Prostate gland (tissue), 2 donors: ENCODE data around the gene LAMB1. TPM values are rescaled to one million over a fixed set of nuclear protein-coding genes. Genes with fewer than 3 reads are reported as not detected.
A peak's percentile ranks its signal among the peaks of the same experiment; 100 is the strongest.

Experiments
- DNase-seq: peaks from one replicate; pipeline ENCODE4 v3.0.0-alpha.2; 2019; ENCODE audit warnings: low spot score
- H3K27ac ChIP-seq, 2 donors: fragments of 200-600 bp; sonication (generic); 2 replicates each; pipeline ENCODE4 v1.5.1; 2017 to 2019
- H3K27me3 ChIP-seq: fragments of 200-600 bp; sonication (generic); replicated peaks from 2 replicates; pipeline ENCODE4 v1.5.1; 2019; ENCODE audit not compliant: insufficient read depth
- H3K36me3 ChIP-seq, 2 donors: fragments of 200-600 bp; sonication (generic); 1 replicate in 1 of 2; 2 replicates in 1 of 2; pipeline versions ENCODE4 v1.5.1 to v1.8.1; 2017 to 2019
- H3K4me1 ChIP-seq: fragments of 200-600 bp; sonication (generic); replicated peaks from 2 replicates; pipeline ENCODE4 v1.5.1; 2019
- H3K4me3 ChIP-seq, 2 donors: fragments of 200-600 bp; sonication (generic); 2 replicates each; pipeline ENCODE4 v1.5.1; 2017 to 2019
- H3K9me3 ChIP-seq: fragments of 200-600 bp; sonication (generic); 2 replicates; pipeline ENCODE4 v1.5.1; 2017
- CTCF ChIP-seq, 4 experiments: fragments of 200-600 bp in 2 of 4; fragments of 450-650 bp in 2 of 4; sonication (generic) in 2 of 4; IDR thresholded peaks; 1 replicate in 3 of 4; 2 replicates in 1 of 4; pipeline ENCODE4 v1.5.1; 2016 to 2019; ENCODE audit warnings: antibody characterized with exemption in 4 of 4, mild to moderate bottlenecking in 2 of 4, moderate library complexity in 2 of 4
- POLR2A ChIP-seq: fragments of 450-650 bp; IDR thresholded peaks from one replicate; pipeline ENCODE4 v1.6.1; 2016; ENCODE audit warnings: antibody characterized with exemption, mild to moderate bottlenecking
- POLR2AphosphoS5 ChIP-seq: sonication (generic); formaldehyde crosslinking; IDR thresholded peaks from one replicate; pipeline ENCODE4 v1.6.1; 2017; ENCODE audit warnings: antibody characterized with exemption
- WGBS: methylation state at CpG from one replicate; pipeline ENCODE4 v1.1.5; 2018; 5-methylcytosine and 5-hydroxymethylcytosine counted together
- intact Hi-C: fragments of 100-400 bp; cut with DNase I; formaldehyde crosslinking; loops from one replicate; pipeline ENCODE4 v1.14.2; 2022
- total RNA-seq, 2 donors: library from RNA; depleted of rRNA; stranded (reverse); fragments of >200 nt; gene quantifications; one replicate each; pipeline ENCODE4 v1.1.0, GENCODE V29; 2016

LAMB1 gene
- total RNA-seq, 2 donors from 2014 or later: 15.5 to 64.1 TPM

GRCh38 chr7:107972941-107973376, 30.0 kb downstream of the LAMB1 start:
- no peaks in the 10 kb centered on the region for H3K36me3 ChIP-seq
- DNase-seq: peak; percentile 59
- H3K27me3 ChIP-seq: no peaks in the 10 kb centered on the region
- TF ChIP-seq POLR2A: no peak
- no peak for TF ChIP-seq CTCF (IDR thresholded peaks at IDR 0.05)
- peak; percentile 88 for TF ChIP-seq POLR2AphosphoS5
- no peaks in the 10 kb centered on the region for H3K4me1 ChIP-seq
- 47% methylated on average over 8 of the region's 8 CpGs for WGBS
- no peaks in the 10 kb centered on the region for H3K9me3 ChIP-seq
- peak overlapping the region; percentile 46 to 49 for H3K27ac ChIP-seq
- intact Hi-C loops: no loop called here
- no peak overlapping the region for H3K4me3 ChIP-seq

GRCh38 chr7:107972075-107972482, 30.9 kb downstream of the LAMB1 start:
- no peaks in the 10 kb centered on the region for H3K9me3 ChIP-seq
- intact Hi-C loops: no loop called here
- TF ChIP-seq POLR2A (no peak), POLR2AphosphoS5 (peak; percentile 46), CTCF (IDR thresholded peaks at IDR 0.05) (no peak)
- H3K27me3 ChIP-seq: no peaks in the 10 kb centered on the region
- H3K36me3 ChIP-seq: no peaks in the 10 kb centered on the region
- 17% methylated on average over 4 of the region's 4 CpGs for WGBS
- no peaks in the 10 kb centered on the region for H3K4me1 ChIP-seq
- H3K4me3 ChIP-seq: no peak overlapping the region
- H3K27ac ChIP-seq: peak overlapping the region; percentile 24 to 33
- no peak for DNase-seq

GRCh38 chr7:107971613-107972012, 31.3 kb downstream of the LAMB1 start:
- TF ChIP-seq POLR2A (no peak), CTCF (IDR thresholded peaks at IDR 0.05) (no peak), POLR2AphosphoS5 (no peak)
- no peaks in the 10 kb centered on the region for H3K9me3 ChIP-seq
- H3K27me3 ChIP-seq: no peaks in the 10 kb centered on the region
- H3K36me3 ChIP-seq: no peaks in the 10 kb centered on the region
- DNase-seq: no peak
- no peak overlapping the region for H3K4me3 ChIP-seq
- intact Hi-C loops: no loop called here
- no peaks in the 10 kb centered on the region for H3K4me1 ChIP-seq
- 26% methylated on average over 1 of the region's 1 CpG for WGBS
- H3K27ac ChIP-seq: peak overlapping the region; percentile 24 to 33

- no peak for DNase-seq
- Histone ChIP-seq H3K27ac (no peak overlapping the region), H3K4me1 (no peaks in the 10 kb centered on the region), H3K36me3 (no peaks in the 10 kb centered on the region), H3K4me3 (no peak overlapping the region), H3K27me3 (no peaks in the 10 kb centered on the region), H3K9me3 (no peaks in the 10 kb centered on the region)
- intact Hi-C loops: no loop called here
- 91% methylated on average over 3 of the region's 3 CpGs for WGBS
- TF ChIP-seq CTCF (IDR thresholded peaks at IDR 0.05) (no peak), POLR2A (no peak), POLR2AphosphoS5 (no peak)
These were observed 31.9 kb downstream of the LAMB1 start for GRCh38 chr7:107971100-107971499.

GRCh38 chr7:107969856-107970255, 33.1 kb downstream of the LAMB1 start:
- TF ChIP-seq POLR2AphosphoS5: no peak
- TF ChIP-seq CTCF (IDR thresholded peaks at IDR 0.05): no peak
- TF ChIP-seq POLR2A: no peak
- no peak for DNase-seq
- Histone ChIP-seq H3K4me1 (no peaks in the 10 kb centered on the region), H3K36me3 (no peaks in the 10 kb centered on the region), H3K27ac (no peak overlapping the region), H3K4me3 (no peak overlapping the region), H3K9me3 (no peaks in the 10 kb centered on the region), H3K27me3 (no peaks in the 10 kb centered on the region)
- intact Hi-C loops: no loop called here
- WGBS: 52% methylated on average over 6 of the region's 6 CpGs
